Subcutaneous adipose tissue (tissue), 4 donors: Measurements from ENCODE around the gene B3GALT6. TPM values are rescaled to one million over a fixed set of nuclear protein-coding genes. Genes with fewer than 3 reads are reported as not detected.

Source experiments
- total RNA-seq, 4 donors: library from RNA; depleted of rRNA; stranded (reverse); fragments of >200 nt; gene quantifications; one replicate each; pipeline ENCODE4 v1.1.0, GENCODE V29; 2016
- TF ChIP-seq, protein P1 (sequence below): fragments of 450-650 bp; IDR thresholded peaks from one replicate; pipeline ENCODE4 v1.5.1; 2016; ENCODE audit warnings: low read depth, mild to moderate bottlenecking, control low read depth, antibody characterized with exemption, moderate library complexity

The B3GALT6 gene
- total RNA-seq, 4 donors from 2014 or later = 7.2 to 13.9 (median 7.8) TPM

- TF ChIP-seq, protein P1, sequence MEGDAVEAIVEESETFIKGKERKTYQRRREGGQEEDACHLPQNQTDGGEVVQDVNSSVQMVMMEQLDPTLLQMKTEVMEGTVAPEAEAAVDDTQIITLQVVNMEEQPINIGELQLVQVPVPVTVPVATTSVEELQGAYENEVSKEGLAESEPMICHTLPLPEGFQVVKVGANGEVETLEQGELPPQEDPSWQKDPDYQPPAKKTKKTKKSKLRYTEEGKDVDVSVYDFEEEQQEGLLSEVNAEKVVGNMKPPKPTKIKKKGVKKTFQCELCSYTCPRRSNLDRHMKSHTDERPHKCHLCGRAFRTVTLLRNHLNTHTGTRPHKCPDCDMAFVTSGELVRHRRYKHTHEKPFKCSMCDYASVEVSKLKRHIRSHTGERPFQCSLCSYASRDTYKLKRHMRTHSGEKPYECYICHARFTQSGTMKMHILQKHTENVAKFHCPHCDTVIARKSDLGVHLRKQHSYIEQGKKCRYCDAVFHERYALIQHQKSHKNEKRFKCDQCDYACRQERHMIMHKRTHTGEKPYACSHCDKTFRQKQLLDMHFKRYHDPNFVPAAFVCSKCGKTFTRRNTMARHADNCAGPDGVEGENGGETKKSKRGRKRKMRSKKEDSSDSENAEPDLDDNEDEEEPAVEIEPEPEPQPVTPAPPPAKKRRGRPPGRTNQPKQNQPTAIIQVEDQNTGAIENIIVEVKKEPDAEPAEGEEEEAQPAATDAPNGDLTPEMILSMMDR = no peak
Measured at GRCh38 chr1:1273209-1273511, 41.1 kb downstream of the B3GALT6 start.

DNA sequence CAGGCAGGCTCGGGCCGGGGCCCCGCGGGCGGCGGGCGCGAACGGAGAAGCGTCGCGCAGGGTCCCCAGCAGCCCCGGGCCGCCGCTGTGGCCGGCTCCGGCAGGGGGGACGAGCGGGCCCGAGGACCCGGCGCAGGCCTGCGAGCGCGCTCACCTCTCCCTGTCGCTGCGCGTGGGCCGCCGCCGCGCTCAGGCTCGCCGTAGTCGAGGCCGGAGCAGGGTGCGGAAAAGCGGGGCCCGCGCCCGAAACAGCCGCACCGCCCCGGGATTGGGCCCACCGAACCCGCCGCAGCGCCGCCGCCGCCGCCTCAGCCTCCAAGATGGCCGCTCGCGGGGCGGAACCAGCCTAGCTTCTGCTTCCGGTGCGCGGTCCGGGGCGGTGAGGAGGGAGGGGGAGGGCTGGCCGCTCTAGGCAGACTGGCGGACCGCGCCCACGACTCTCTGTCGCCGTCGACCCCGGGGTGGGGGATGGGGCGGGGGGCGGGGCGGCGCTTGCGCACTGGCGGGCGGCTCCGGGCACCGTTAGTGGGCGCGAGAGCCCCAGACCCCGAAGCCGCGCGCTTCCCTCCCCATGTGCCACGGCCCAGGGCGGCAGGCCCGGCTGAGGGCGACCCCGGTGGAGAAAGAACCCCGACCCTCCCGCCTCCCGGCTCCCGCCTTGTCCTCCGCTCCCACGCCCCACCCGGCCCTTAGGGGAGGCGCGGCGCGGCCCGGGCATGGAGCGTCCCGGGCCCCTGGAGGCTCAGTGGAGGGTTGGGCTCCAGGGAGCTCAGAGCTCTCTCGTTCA is 41.7 kb downstream of the B3GALT6 start, which contains the start of gene UBE2J2:
Gene UBE2J2 (minus strand): TSS at position 343 of the 787 bp plus-strand sequence. CDS start 5,862 bp downstream, outside the sequence.
- TF ChIP-seq, protein P1 = no peak

DNA sequence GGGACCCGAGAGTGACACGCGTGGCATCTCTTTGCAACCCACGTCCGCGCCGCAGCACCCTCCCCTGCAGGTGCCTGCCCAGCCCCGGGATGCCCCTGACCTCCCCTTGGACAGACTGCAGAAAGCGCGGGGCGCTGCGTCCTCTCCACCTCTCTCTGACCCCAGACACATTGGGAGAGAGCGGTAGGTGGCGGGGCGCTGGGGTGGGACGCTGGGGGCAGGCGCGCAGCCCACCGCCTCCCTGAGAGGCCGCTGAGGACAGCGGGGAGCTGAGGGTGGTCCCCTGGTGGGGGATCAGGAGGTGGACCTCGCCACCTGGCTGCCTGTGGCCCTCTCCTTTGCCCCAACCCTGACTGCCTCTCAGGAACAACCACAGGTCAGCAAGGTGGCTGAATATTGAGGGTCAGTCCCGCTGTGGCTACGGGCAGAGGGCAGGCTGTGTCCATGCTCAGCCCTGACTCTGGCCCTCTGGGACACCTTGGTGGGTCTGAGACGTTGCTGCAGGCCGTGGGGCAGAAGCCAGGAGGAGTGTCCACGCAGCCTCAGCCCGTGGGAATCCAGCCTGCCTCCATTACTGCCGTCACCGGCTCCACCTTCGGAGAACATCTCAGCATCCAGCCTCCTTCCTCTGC is 42.4 kb downstream of the B3GALT6 start:
- TF ChIP-seq, protein P1 = no peak

DNA sequence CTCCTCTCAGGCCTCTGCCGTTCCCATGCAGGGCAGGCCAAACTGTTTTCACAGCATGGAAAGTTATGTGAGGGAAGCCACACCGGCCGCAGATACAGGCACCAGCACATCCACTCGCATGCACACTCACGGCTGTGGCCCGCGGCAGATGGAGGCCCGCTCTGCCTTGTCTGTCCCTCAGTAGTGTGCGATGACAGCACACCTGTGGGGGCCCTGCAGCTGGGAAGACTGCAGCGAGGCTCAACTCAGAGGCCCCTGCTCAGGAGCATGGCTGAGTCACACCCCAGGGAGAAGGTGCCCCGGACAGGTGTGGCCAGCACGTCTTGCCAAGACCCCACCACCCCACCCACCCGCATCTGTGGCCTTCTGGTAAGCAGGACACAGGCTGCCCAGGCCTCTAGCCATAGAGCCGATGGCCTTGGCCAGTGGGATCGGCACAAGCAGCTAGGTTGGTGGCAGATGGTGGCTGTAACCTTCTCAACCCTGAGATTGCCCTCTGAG is 42.9 kb downstream of the B3GALT6 start:
- TF ChIP-seq, protein P1 = no peak

- TF ChIP-seq, protein P1 = no peak
Measured at GRCh38 chr1:1275836-1276235, 43.8 kb downstream of the B3GALT6 start.

- TF ChIP-seq, protein P1 = no peak
Measured at GRCh38 chr1:1278620-1279019, 46.6 kb downstream of the B3GALT6 start.

DNA sequence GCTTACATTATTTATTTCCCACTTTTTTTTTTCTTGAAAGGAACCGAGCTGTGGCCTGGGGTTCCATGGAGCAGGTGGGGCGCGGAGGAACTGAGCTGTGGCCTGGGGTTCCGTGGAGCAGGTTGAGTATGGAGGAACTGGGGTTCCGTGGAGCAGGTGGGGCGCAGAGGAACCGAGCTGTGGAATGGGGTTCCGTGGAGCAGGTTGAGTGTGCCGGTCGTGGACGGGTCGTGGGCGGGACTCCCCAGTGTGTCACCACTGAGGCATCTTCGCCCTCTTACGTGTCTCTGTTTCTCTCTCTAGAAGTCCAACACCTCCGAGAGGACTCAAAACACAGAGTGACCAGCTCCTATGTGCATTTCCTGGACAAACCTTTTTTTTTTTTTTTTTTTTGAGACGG is 47.0 kb downstream of the B3GALT6 start:
- TF ChIP-seq, protein P1 = no peak
